CD14-positive monocyte (primary cell): ENCODE data around the gene UBXN6. TPM values are rescaled to one million over a fixed set of nuclear protein-coding genes. Genes with fewer than 3 reads are reported as not detected.

Source experiments
- DNase-seq, 3 donors: peaks; one replicate each; pipeline ENCODE4 v3.0.0-alpha.2; 2011 to 2022
- H2AFZ ChIP-seq: 2 replicates; pipeline ENCODE4 v1.6.0; 2012; ENCODE audit warnings: mild to moderate bottlenecking, low read depth, low read length, inconsistent platforms; ENCODE audit not compliant: insufficient read depth, poor library complexity, severe bottlenecking
- H3K27ac ChIP-seq, 2 donors: 1 replicate in 1 of 2; 2 replicates in 1 of 2; pipeline ENCODE4 v1.5.1; 2012 to 2013; ENCODE audit warnings: low read length in 2 of 2, control low read depth in 1 of 2, inconsistent platforms in 1 of 2, low read depth in 1 of 2, mild to moderate bottlenecking in 1 of 2
- H3K27me3 ChIP-seq, 2 donors: one replicate each; pipeline versions ENCODE4 v1.6.0 to v1.6.1; 2011 to 2013; ENCODE audit warnings: low read length in 2 of 2; ENCODE audit not compliant: control insufficient read depth in 2 of 2, insufficient read depth in 2 of 2
- H3K36me3 ChIP-seq, 2 donors: replicated peaks in 1 of 2; 1 replicate in 1 of 2; 2 replicates in 1 of 2; pipeline versions ENCODE4 v1.5.1 to v1.6.1; 2012 to 2013; ENCODE audit warnings: low read length in 2 of 2, control low read depth in 1 of 2, inconsistent platforms in 1 of 2, mild to moderate bottlenecking in 1 of 2; ENCODE audit not compliant: insufficient read depth in 2 of 2, control insufficient read depth in 1 of 2
- H3K4me1 ChIP-seq, 2 donors: 1 replicate in 1 of 2; 2 replicates in 1 of 2; pipeline versions ENCODE4 v1.5.1 to v1.6.1; 2012 to 2013; ENCODE audit warnings: low read length in 2 of 2, control low read depth in 1 of 2, inconsistent platforms in 1 of 2, mild to moderate bottlenecking in 1 of 2, moderate library complexity in 1 of 2; ENCODE audit not compliant: insufficient read depth in 2 of 2, control insufficient read depth in 1 of 2
- H3K4me2 ChIP-seq: replicated peaks from 2 replicates; pipeline ENCODE3; 2012; ENCODE audit warnings: low read length, moderate library complexity, mild to moderate bottlenecking; ENCODE audit not compliant: poor library complexity, severe bottlenecking; ENCODE audit errors: extremely low read depth
- H3K4me3 ChIP-seq, 3 experiments: fragments of 200-600 bp in 1 of 3; sonication (generic) in 1 of 3; replicated peaks in 1 of 3; 1 replicate in 2 of 3; 2 replicates in 1 of 3; pipeline ENCODE4 v1.5.1; 2011 to 2013; ENCODE audit warnings: low read length in 3 of 3, mild to moderate bottlenecking in 3 of 3, control low read depth in 2 of 3, low read depth in 2 of 3, inconsistent platforms in 1 of 3, moderate library complexity in 1 of 3
- H3K79me2 ChIP-seq: 2 replicates; pipeline ENCODE4 v1.6.0; 2012; ENCODE audit warnings: mild to moderate bottlenecking, control low read depth, inconsistent platforms, low read length, moderate library complexity; ENCODE audit not compliant: insufficient read depth
- H3K9ac ChIP-seq: 2 replicates; pipeline ENCODE4 v1.6.0; 2017; ENCODE audit warnings: low read length, mild to moderate bottlenecking; ENCODE audit not compliant: insufficient read depth, poor library complexity, severe bottlenecking
- H3K9me3 ChIP-seq, 2 donors: replicated peaks in 1 of 2; 1 replicate in 1 of 2; 2 replicates in 1 of 2; pipeline versions ENCODE4 v1.5.1 to v1.6.1; 2012 to 2013; ENCODE audit warnings: low read length in 2 of 2, control low read depth in 1 of 2; ENCODE audit not compliant: control insufficient read depth in 1 of 2, insufficient read depth in 1 of 2
- H4K20me1 ChIP-seq: 2 replicates; pipeline ENCODE4 v1.6.0; 2012; ENCODE audit warnings: mild to moderate bottlenecking, low read length, control low read depth, moderate library complexity; ENCODE audit not compliant: insufficient read depth
- H3K27ac Mint-ChIP-seq, 7 donors: one replicate each; pipeline ENCODE4 v1.8.0; 2020; ENCODE audit warnings: mild to moderate bottlenecking in 7 of 7, mixed read lengths in 7 of 7, moderate library complexity in 6 of 7, inconsistent platforms in 2 of 7
- H3K27me3 Mint-ChIP-seq, 3 donors: one replicate each; pipeline ENCODE4 v1.8.0; 2021 to 2022; ENCODE audit warnings: low read depth in 3 of 3, mild to moderate bottlenecking in 3 of 3, mixed read lengths in 3 of 3, moderate library complexity in 3 of 3, inconsistent platforms in 1 of 3
- H3K36me3 Mint-ChIP-seq, 2 donors: one replicate each; pipeline ENCODE4 v1.8.0; 2020; ENCODE audit warnings: mixed read lengths in 2 of 2, inconsistent platforms in 1 of 2, mild to moderate bottlenecking in 1 of 2
- H3K4me1 Mint-ChIP-seq: one replicate; pipeline ENCODE4 v1.8.0; 2020; ENCODE audit warnings: mild to moderate bottlenecking, mixed read lengths
- H3K4me3 Mint-ChIP-seq, 2 donors: one replicate each; pipeline ENCODE4 v1.8.0; 2020; ENCODE audit warnings: mild to moderate bottlenecking in 2 of 2, mixed read lengths in 2 of 2, moderate library complexity in 1 of 2
- H3K9me3 Mint-ChIP-seq, 7 donors: one replicate each; pipeline ENCODE4 v1.8.0; 2020 to 2022; ENCODE audit warnings: mixed read lengths in 7 of 7, mild to moderate bottlenecking in 6 of 7, moderate library complexity in 6 of 7, inconsistent platforms in 2 of 7
- CTCF ChIP-seq: fragments of 200-600 bp; IDR thresholded peaks from one replicate; pipeline ENCODE4 v1.8.0; 2022; ENCODE audit warnings: antibody characterized with exemption, mild to moderate bottlenecking
- WGBS: methylation state at CpG from one replicate; pipeline ENCODE4 v1.1.5; 2013; ENCODE audit warnings: missing lambda C conversion rate; ENCODE audit not compliant: insufficient coverage; 5-methylcytosine and 5-hydroxymethylcytosine counted together
- intact Hi-C, 2 donors: fragments of 100-400 bp; cut with micrococcal nuclease; formaldehyde crosslinking; loops; one replicate each; pipeline versions ENCODE4 v1.15.0 to v1.15.1; 2023
- polyA plus RNA-seq, 3 donors: library from polyadenylated mRNA; depleted of rRNA in 1 of 3; unstranded in 2 of 3; stranded (reverse) in 1 of 3; fragments of 300-500 nt in 2 of 3; fragments of >200 nt in 1 of 3; fragmentation: Illumina TruSeq in 2 of 3; gene quantifications; 1 replicate in 2 of 3; 2 replicates in 1 of 3; pipeline ENCODE4 v1.2.3, GENCODE V29; 2012 to 2021

The UBXN6 gene
- polyA plus RNA-seq, 3 donors, result 3.8 to 64.5 (median 5.4) TPM

GRCh38 chr19:4452230-4452990 lies 5.2 kb downstream of the UBXN6 start:
- Mint-ChIP-seq H3K36me3 (peaks cover 48 to 75% of the 10 kb centered on the region in 2 donors), H3K27ac (peak overlapping the region in 4 of 7 donors; percentile 2 to 25 (median 14)), H3K9me3 (no peaks in the 10 kb centered on the region), H3K4me3 (no peak overlapping the region), H3K27me3 (peaks cover 0 to 4% (median 0%) of the 10 kb centered on the region in 3 donors), H3K4me1 (peaks cover 19% of the 10 kb centered on the region)
- no peak overlapping the region for H3K4me2 ChIP-seq
- TF ChIP-seq CTCF, result no peak
- peaks cover 15 to 16% of the 10 kb centered on the region in 2 donors for H3K4me1 ChIP-seq
- no peak overlapping the region for H3K9ac ChIP-seq
- H3K4me3 ChIP-seq, result no peak overlapping the region
- H4K20me1 ChIP-seq, result peaks cover 81% of the 10 kb centered on the region
- no peaks in the 10 kb centered on the region for H3K9me3 ChIP-seq
- 85% methylated on average over 24 of the region's 24 CpGs for WGBS
- H3K27me3 ChIP-seq, result no peaks in the 10 kb centered on the region
- H3K36me3 ChIP-seq, result peaks cover 56 to 74% of the 10 kb centered on the region in 2 donors
- no peak overlapping the region for H3K27ac ChIP-seq
- intact Hi-C loops, result no loop called here
- H2AFZ ChIP-seq, result no peak overlapping the region
- peaks cover 23% of the 10 kb centered on the region for H3K79me2 ChIP-seq
- DNase-seq, result no peak

- peaks cover 0 to 4% (median 0%) of the 10 kb centered on the region in 3 donors for H3K27me3 Mint-ChIP-seq
- Histone ChIP-seq H3K9me3 (no peaks in the 10 kb centered on the region), H2AFZ (no peak overlapping the region), H3K9ac (no peak overlapping the region), H3K4me2 (no peak overlapping the region), H3K36me3 (peaks cover 83 to 100% of the 10 kb centered on the region in 2 donors), H4K20me1 (peaks cover 77% of the 10 kb centered on the region), H3K27me3 (no peaks in the 10 kb centered on the region), H3K27ac (no peak overlapping the region), H3K4me3 (no peak overlapping the region), H3K79me2 (peaks cover 1% of the 10 kb centered on the region), H3K4me1 (no peaks in the 10 kb centered on the region)
- WGBS, result 100% methylated on average over 2 of the region's 9 CpGs
- intact Hi-C loops, result no loop called here
- DNase-seq, result no peak
- H3K9me3 Mint-ChIP-seq, result no peaks in the 10 kb centered on the region
- no peak for TF ChIP-seq CTCF
- no peaks in the 10 kb centered on the region for H3K4me1 Mint-ChIP-seq
- no peak overlapping the region for H3K4me3 Mint-ChIP-seq
- H3K27ac Mint-ChIP-seq, result peak overlapping the region in 1 of 7 donors; percentile 3
- H3K36me3 Mint-ChIP-seq, result peaks cover 64 to 94% of the 10 kb centered on the region in 2 donors
These were observed 8.0 kb downstream of the UBXN6 start for GRCh38 chr19:4449639-4450028.
